ENCODE results near the gene MUSTN1. TPM values are rescaled to one million over a fixed set of nuclear protein-coding genes. Genes with fewer than 3 reads are reported as not detected.
A peak's percentile ranks its signal among the peaks of the same experiment; 100 is the strongest.

MUSTN1 gene
- total RNA-seq, 6 donors from 2014 or later: 1.2 to 62.9 (median 6.5) TPM

GRCh38 chr3:52873433-52874159 is 38.8 kb upstream of the MUSTN1 start:
- no peaks in the 10 kb centered on the region for H3K36me3 ChIP-seq
- no peak overlapping the region for H3K27ac ChIP-seq
- TF ChIP-seq POLR2A (IDR thresholded peaks at IDR 0.05): no peak
- no peak for TF ChIP-seq POLR2AphosphoS5 (IDR thresholded peaks at IDR 0.05)
- TF ChIP-seq CTCF (IDR thresholded peaks at IDR 0.05): no peak
- no peak for TF ChIP-seq EP300 (IDR thresholded peaks at IDR 0.05)
- H3K27me3 ChIP-seq: no peaks in the 10 kb centered on the region
- no peak for DNase-seq
- 57 to 69% methylated on average over 8 of the region's 8 CpGs for WGBS, 2 donors
- ATAC-seq (ENCODE audit: low FRiP score in 2 of 2): no peak
- no peaks in the 10 kb centered on the region for H3K9me3 ChIP-seq
- H3K4me1 ChIP-seq: peaks cover 0 to 37% (median 7%) of the 10 kb centered on the region in 4 donors
- no peak overlapping the region for H3K4me3 ChIP-seq

GRCh38 chr3:52872245-52872644 is 37.4 kb upstream of the MUSTN1 start:
- 77 to 84% methylated on average over 3 of the region's 3 CpGs for WGBS, 2 donors
- Histone ChIP-seq H3K4me3 (no peak overlapping the region), H3K27me3 (no peaks in the 10 kb centered on the region), H3K4me1 (peaks cover 0 to 37% (median 7%) of the 10 kb centered on the region in 4 donors), H3K36me3 (no peaks in the 10 kb centered on the region), H3K9me3 (no peaks in the 10 kb centered on the region), H3K27ac (no peak overlapping the region)
- TF ChIP-seq CTCF (IDR thresholded peaks at IDR 0.05) (no peak), EP300 (IDR thresholded peaks at IDR 0.05) (no peak), POLR2A (IDR thresholded peaks at IDR 0.05) (no peak), POLR2AphosphoS5 (IDR thresholded peaks at IDR 0.05) (no peak)
- ATAC-seq (ENCODE audit: low FRiP score in 2 of 2) (no peak), DNase-seq (no peak)

- H3K4me1 ChIP-seq: peaks cover 0 to 37% (median 7%) of the 10 kb centered on the region in 4 donors
- 82 to 88% methylated on average over 9 of the region's 9 CpGs for WGBS, 2 donors
- H3K36me3 ChIP-seq: no peaks in the 10 kb centered on the region
- DNase-seq: no peak
- no peaks in the 10 kb centered on the region for H3K27me3 ChIP-seq
- no peak overlapping the region for H3K4me3 ChIP-seq
- no peak for TF ChIP-seq POLR2AphosphoS5 (IDR thresholded peaks at IDR 0.05)
- no peak for TF ChIP-seq CTCF (IDR thresholded peaks at IDR 0.05)
- TF ChIP-seq POLR2A (IDR thresholded peaks at IDR 0.05): no peak
- no peak for TF ChIP-seq EP300 (IDR thresholded peaks at IDR 0.05)
- H3K9me3 ChIP-seq: no peaks in the 10 kb centered on the region
- ATAC-seq (ENCODE audit: low FRiP score in 2 of 2): no peak
- no peak overlapping the region for H3K27ac ChIP-seq
Measured at GRCh38 chr3:52871761-52872160, 36.9 kb upstream of the MUSTN1 start.

GRCh38 chr3:52870471-52870870 is 35.7 kb upstream of the MUSTN1 start:
- TF ChIP-seq CTCF (IDR thresholded peaks at IDR 0.05): no peak
- no peak for TF ChIP-seq EP300 (IDR thresholded peaks at IDR 0.05)
- TF ChIP-seq POLR2AphosphoS5 (IDR thresholded peaks at IDR 0.05): no peak
- no peak for TF ChIP-seq POLR2A (IDR thresholded peaks at IDR 0.05)

GRCh38 chr3:52866427-52866826 is 31.6 kb upstream of the MUSTN1 start:
- Histone ChIP-seq H3K27ac (no peak overlapping the region), H3K9me3 (no peaks in the 10 kb centered on the region), H3K36me3 (no peaks in the 10 kb centered on the region), H3K4me3 (no peak overlapping the region), H3K4me1 (peaks cover 0 to 7% (median 0%) of the 10 kb centered on the region in 4 donors), H3K27me3 (no peaks in the 10 kb centered on the region)
- WGBS, 2 donors: 83 to 87% methylated on average over 11 to 12 of the region's 12 CpGs
- peak; percentile 32 to 73 for ATAC-seq (ENCODE audit: low FRiP score in 2 of 2)
- DNase-seq: peak in 1 of 2 donors; percentile 38
- TF ChIP-seq POLR2AphosphoS5 (IDR thresholded peaks at IDR 0.05): no peak
- no peak for TF ChIP-seq CTCF (IDR thresholded peaks at IDR 0.05)
- TF ChIP-seq POLR2A (IDR thresholded peaks at IDR 0.05): no peak
- TF ChIP-seq EP300 (IDR thresholded peaks at IDR 0.05): no peak

More at GRCh38 chr3:52870471-52870870, 35.7 kb upstream of the MUSTN1 start:
- Histone ChIP-seq H3K4me1 (peaks cover 0 to 40% (median 4%) of the 10 kb centered on the region in 4 donors), H3K27ac (no peak overlapping the region), H3K4me3 (no peak overlapping the region), H3K27me3 (no peaks in the 10 kb centered on the region), H3K36me3 (no peaks in the 10 kb centered on the region), H3K9me3 (no peaks in the 10 kb centered on the region)
- ATAC-seq (ENCODE audit: low FRiP score in 2 of 2): no peak
- WGBS, 2 donors: 95 to 97% methylated on average over 6 to 8 of the region's 10 CpGs
- peak in 1 of 2 donors; percentile 54 for DNase-seq
